Suprapubic skin (tissue), 4 donors: ENCODE data around the gene OCSTAMP. TPM values are rescaled to one million over a fixed set of nuclear protein-coding genes. Genes with fewer than 3 reads are reported as not detected.

Source experiments
- DNase-seq, 2 donors: peaks; one replicate each; pipeline ENCODE4 v3.0.0-alpha.2; 2019; ENCODE audit warnings: low spot score in 2 of 2
- H3K27ac ChIP-seq: fragments of 200-600 bp; sonication (generic); one replicate; pipeline ENCODE4 v1.5.1; 2019
- H3K27me3 ChIP-seq: fragments of 200-600 bp; sonication (generic); one replicate; pipeline ENCODE4 v1.5.1; 2019
- H3K36me3 ChIP-seq: fragments of 200-600 bp; sonication (generic); one replicate; pipeline ENCODE4 v1.5.1; 2019
- H3K4me1 ChIP-seq: fragments of 200-600 bp; sonication (generic); one replicate; pipeline ENCODE4 v1.5.1; 2019
- H3K4me3 ChIP-seq: fragments of 200-600 bp; sonication (generic); one replicate; pipeline ENCODE4 v1.5.1; 2019; ENCODE audit warnings: mild to moderate bottlenecking
- H3K9me3 ChIP-seq: fragments of 200-600 bp; sonication (generic); one replicate; pipeline ENCODE4 v1.5.1; 2019
- EP300 ChIP-seq: sonication (generic); formaldehyde crosslinking; IDR thresholded peaks from one replicate; pipeline ENCODE4 v1.6.1; 2017; ENCODE audit warnings: antibody characterized with exemption
- POLR2A ChIP-seq, 2 donors: fragments of 450-650 bp; IDR thresholded peaks; one replicate each; pipeline ENCODE4 v1.6.1; 2017; ENCODE audit warnings: antibody characterized with exemption in 2 of 2, mild to moderate bottlenecking in 2 of 2, moderate library complexity in 2 of 2
- POLR2AphosphoS5 ChIP-seq, 3 donors: sonication (generic); formaldehyde crosslinking; IDR thresholded peaks; one replicate each; pipeline ENCODE4 v1.6.1; 2017; ENCODE audit warnings: antibody characterized with exemption in 3 of 3
- WGBS: methylation state at CpG from one replicate; pipeline ENCODE4 v1.1.5; 2018; 5-methylcytosine and 5-hydroxymethylcytosine counted together
- total RNA-seq, 4 donors: library from RNA; depleted of rRNA; stranded (reverse); fragments of >200 nt; gene quantifications; one replicate each; pipeline ENCODE4 v1.1.0, GENCODE V29; 2016
- TF ChIP-seq, protein P1 (sequence below), 2 donors: fragments of 200-600 bp in 1 of 2; fragments of 450-650 bp in 1 of 2; sonication (generic) in 1 of 2; IDR thresholded peaks; one replicate each; pipeline ENCODE4 v1.5.1; 2016 to 2019; ENCODE audit warnings: antibody characterized with exemption in 2 of 2, mild to moderate bottlenecking in 1 of 2, moderate library complexity in 1 of 2

OCSTAMP gene
- total RNA-seq, 4 donors from 2014 or later: not detected

GRCh38 chr20:46557231-46557956 lies 6.9 kb upstream of the OCSTAMP start:
- no peaks in the 10 kb centered on the region for H3K36me3 ChIP-seq
- 62% methylated on average over 8 of the region's 8 CpGs for WGBS
- no peak overlapping the region for H3K27ac ChIP-seq
- no peak overlapping the region for H3K4me3 ChIP-seq
- no peaks in the 10 kb centered on the region for H3K9me3 ChIP-seq
- DNase-seq: no peak
- TF ChIP-seq POLR2AphosphoS5 (IDR thresholded peaks at IDR 0.05): no peak
- no peak for TF ChIP-seq EP300
- no peak for TF ChIP-seq POLR2A (IDR thresholded peaks at IDR 0.05)
- TF ChIP-seq, protein P1, sequence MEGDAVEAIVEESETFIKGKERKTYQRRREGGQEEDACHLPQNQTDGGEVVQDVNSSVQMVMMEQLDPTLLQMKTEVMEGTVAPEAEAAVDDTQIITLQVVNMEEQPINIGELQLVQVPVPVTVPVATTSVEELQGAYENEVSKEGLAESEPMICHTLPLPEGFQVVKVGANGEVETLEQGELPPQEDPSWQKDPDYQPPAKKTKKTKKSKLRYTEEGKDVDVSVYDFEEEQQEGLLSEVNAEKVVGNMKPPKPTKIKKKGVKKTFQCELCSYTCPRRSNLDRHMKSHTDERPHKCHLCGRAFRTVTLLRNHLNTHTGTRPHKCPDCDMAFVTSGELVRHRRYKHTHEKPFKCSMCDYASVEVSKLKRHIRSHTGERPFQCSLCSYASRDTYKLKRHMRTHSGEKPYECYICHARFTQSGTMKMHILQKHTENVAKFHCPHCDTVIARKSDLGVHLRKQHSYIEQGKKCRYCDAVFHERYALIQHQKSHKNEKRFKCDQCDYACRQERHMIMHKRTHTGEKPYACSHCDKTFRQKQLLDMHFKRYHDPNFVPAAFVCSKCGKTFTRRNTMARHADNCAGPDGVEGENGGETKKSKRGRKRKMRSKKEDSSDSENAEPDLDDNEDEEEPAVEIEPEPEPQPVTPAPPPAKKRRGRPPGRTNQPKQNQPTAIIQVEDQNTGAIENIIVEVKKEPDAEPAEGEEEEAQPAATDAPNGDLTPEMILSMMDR (IDR thresholded peaks at IDR 0.05): no peak
- H3K4me1 ChIP-seq: no peaks in the 10 kb centered on the region
- H3K27me3 ChIP-seq: no peaks in the 10 kb centered on the region

DNA sequence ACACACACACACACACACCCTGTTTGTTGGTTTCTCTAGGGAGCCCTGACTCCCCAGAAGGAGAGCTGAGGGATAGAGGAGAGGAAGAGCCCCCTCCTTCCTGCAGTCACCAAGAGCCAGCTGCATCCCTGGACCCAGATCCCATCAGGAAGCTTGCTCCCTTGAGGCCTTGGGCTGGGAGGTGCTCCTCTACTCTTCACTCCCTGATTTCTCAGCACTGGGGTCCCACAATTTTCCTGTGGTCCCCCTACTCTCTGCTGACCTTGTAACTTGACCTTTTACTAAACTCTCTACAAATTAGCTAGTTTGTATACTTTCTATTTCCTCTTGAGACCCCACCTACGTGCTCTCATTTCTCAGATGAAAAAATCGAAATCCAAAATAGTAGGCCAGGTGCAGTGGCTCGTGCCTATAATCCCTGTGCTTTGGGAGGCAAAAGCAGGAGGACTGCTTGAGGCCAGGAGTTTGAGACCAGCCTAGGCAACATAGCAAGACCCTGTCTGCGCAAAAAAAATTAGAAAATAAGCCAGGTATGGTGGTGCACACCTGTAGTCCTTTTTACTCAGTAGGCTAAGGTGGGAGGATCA lies 5.0 kb upstream of the OCSTAMP start:
- Histone ChIP-seq H3K4me1 (no peaks in the 10 kb centered on the region), H3K9me3 (no peaks in the 10 kb centered on the region), H3K27me3 (peaks cover 5% of the 10 kb centered on the region), H3K4me3 (no peak overlapping the region), H3K27ac (no peak overlapping the region), H3K36me3 (no peaks in the 10 kb centered on the region)
- 92% methylated on average over 4 of the region's 4 CpGs for WGBS
- TF ChIP-seq POLR2A (IDR thresholded peaks at IDR 0.05): no peak
- no peak for TF ChIP-seq EP300
- TF ChIP-seq, protein P1 (IDR thresholded peaks at IDR 0.05): no peak
- no peak for TF ChIP-seq POLR2AphosphoS5 (IDR thresholded peaks at IDR 0.05)
- DNase-seq: no peak

DNA sequence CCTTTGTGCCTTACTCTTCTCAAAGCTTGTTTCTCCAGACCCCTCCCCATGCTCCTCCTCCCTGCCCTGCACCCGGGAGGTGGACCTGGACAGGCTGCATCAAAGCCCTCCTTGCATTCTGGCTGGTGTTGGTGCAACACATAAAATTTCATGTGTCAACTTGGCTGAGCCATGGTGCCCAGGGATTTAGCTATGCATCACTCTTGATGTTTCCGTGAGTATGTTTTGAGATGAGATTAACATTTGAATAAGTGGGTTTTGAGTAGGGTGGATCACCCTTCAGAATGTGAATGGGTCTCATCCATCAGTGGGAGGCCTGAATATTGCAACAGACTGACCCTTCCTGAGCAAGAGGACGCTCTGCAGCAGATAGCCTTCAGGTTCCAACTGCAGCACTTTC lies 4.4 kb upstream of the OCSTAMP start:
- DNase-seq: no peak
- TF ChIP-seq EP300 (no peak), POLR2AphosphoS5 (IDR thresholded peaks at IDR 0.05) (no peak), POLR2A (IDR thresholded peaks at IDR 0.05) (no peak)
- TF ChIP-seq, protein P1 (IDR thresholded peaks at IDR 0.05): no peak
- H3K4me1 ChIP-seq: no peaks in the 10 kb centered on the region
- no peaks in the 10 kb centered on the region for H3K36me3 ChIP-seq
- 71% methylated on average over 3 of the region's 3 CpGs for WGBS
- H3K27ac ChIP-seq: no peak overlapping the region
- no peaks in the 10 kb centered on the region for H3K9me3 ChIP-seq
- peaks cover 5% of the 10 kb centered on the region for H3K27me3 ChIP-seq
- H3K4me3 ChIP-seq: no peak overlapping the region

GRCh38 chr20:46553926-46554325 lies 3.5 kb upstream of the OCSTAMP start:
- WGBS: 90% methylated on average over 3 of the region's 3 CpGs
- no peaks in the 10 kb centered on the region for H3K4me1 ChIP-seq
- no peaks in the 10 kb centered on the region for H3K36me3 ChIP-seq
- no peak overlapping the region for H3K4me3 ChIP-seq
- H3K27me3 ChIP-seq: peaks cover 5% of the 10 kb centered on the region
- DNase-seq: no peak
- TF ChIP-seq POLR2AphosphoS5 (IDR thresholded peaks at IDR 0.05) (no peak), POLR2A (IDR thresholded peaks at IDR 0.05) (no peak), EP300 (no peak)
- TF ChIP-seq, protein P1 (IDR thresholded peaks at IDR 0.05): no peak
- H3K9me3 ChIP-seq: no peaks in the 10 kb centered on the region
- no peak overlapping the region for H3K27ac ChIP-seq
